ENCODE results near the gene MYO9A. TPM values are rescaled to one million over a fixed set of nuclear protein-coding genes. Genes with fewer than 3 reads are reported as not detected.

MYO9A gene
- total and polyA plus RNA-seq, 2 experiments from 2014 or later: 22.8 to 32.0 TPM

GRCh38 chr15:71773206-71773859, 344.6 kb downstream of the MYO9A start:
- no peak overlapping the region for H3K27ac ChIP-seq
- no peak for DNase-seq (ENCODE audit: low read depth in 1 of 2, low spot score in 1 of 2)
- TF ChIP-seq CTCF (IDR thresholded peaks at IDR 0.05; ENCODE audit: low read depth, low read length): no peak
- H3K4me3 ChIP-seq: no peak overlapping the region
- no peaks in the 10 kb centered on the region for H3K27me3 ChIP-seq
- no peaks in the 10 kb centered on the region for H3K36me3 ChIP-seq
- no peaks in the 10 kb centered on the region for H3K4me1 ChIP-seq (ENCODE audit: low read depth)
- no peaks in the 10 kb centered on the region for H3K9me3 ChIP-seq (ENCODE audit: low read depth)

Other genes with a start within 250 kb of the MYO9A start
- 4.2 and 4.6 TPM in 2 replicates for gene SENP8, start 253 bp upstream of the MYO9A start, total RNA-seq
- gene SENP8, start 253 bp upstream of the MYO9A start, polyA plus RNA-seq: 11.0 and 14.3 TPM in 2 replicates
- 0.24 and 0.67 TPM in 2 replicates for gene GRAMD2A, start 79.6 kb upstream of the MYO9A start, total RNA-seq
- gene GRAMD2A, start 79.6 kb upstream of the MYO9A start, polyA plus RNA-seq: not detected in 2 replicates
- 1,894 and 2,333 TPM in 2 replicates for gene PKM, start 113.0 kb upstream of the MYO9A start, total RNA-seq
- 2,112 and 2,578 TPM in 2 replicates for gene PKM, start 113.0 kb upstream of the MYO9A start, polyA plus RNA-seq
- gene PARP6, start 154.4 kb upstream of the MYO9A start, total RNA-seq: 41.5 and 41.9 TPM in 2 replicates
- 65.1 and 72.8 TPM in 2 replicates for gene PARP6, start 154.4 kb upstream of the MYO9A start, polyA plus RNA-seq
- 1.3 and 2.5 TPM in 2 replicates for gene CELF6, start 202.0 kb upstream of the MYO9A start, total RNA-seq
- 0.76 and 0.77 TPM in 2 replicates for gene CELF6, start 202.0 kb upstream of the MYO9A start, polyA plus RNA-seq

Measured in cardiac muscle cell (in vitro differentiated cells and primary cell).